GM18511 (cell line): ENCODE results near the gene TULP1.

Experiments used
- ATAC-seq: cut with Tn5 transposase; IDR thresholded peaks from one replicate; pipeline ENCODE4 v1.9.1; 2021; ENCODE audit warnings: mild to moderate bottlenecking, moderate library complexity; ENCODE audit not compliant: unreplicated experiment

Gene TULP1

GRCh38 chr6:35497571-35498421 is 14.9 kb downstream of the TULP1 start:
- no peak for ATAC-seq

GRCh38 chr6:35496841-35497570 is 15.7 kb downstream of the TULP1 start, which contains the start of gene TEAD3:
Gene TEAD3, minus strand, starts transcription at chr6:35497079.
- ATAC-seq, result no peak

- ATAC-seq, result no peak
Observed at GRCh38 chr6:35496036-35496840, 16.5 kb downstream of the TULP1 start.

- no peak for ATAC-seq
Observed at GRCh38 chr6:35495258-35496035, 17.2 kb downstream of the TULP1 start.

GRCh38 chr6:35494161-35494563 is 18.5 kb downstream of the TULP1 start:
- no peak for ATAC-seq

- no peak for ATAC-seq
Observed at GRCh38 chr6:35493307-35493983, 19.3 kb downstream of the TULP1 start.

GRCh38 chr6:35492974-35493284 is 19.8 kb downstream of the TULP1 start:
- no peak for ATAC-seq

GRCh38 chr6:35492258-35492973 is 20.3 kb downstream of the TULP1 start:
- ATAC-seq, result no peak

GRCh38 chr6:35491558-35492257 is 21.0 kb downstream of the TULP1 start:
- ATAC-seq, result no peak

DNA sequence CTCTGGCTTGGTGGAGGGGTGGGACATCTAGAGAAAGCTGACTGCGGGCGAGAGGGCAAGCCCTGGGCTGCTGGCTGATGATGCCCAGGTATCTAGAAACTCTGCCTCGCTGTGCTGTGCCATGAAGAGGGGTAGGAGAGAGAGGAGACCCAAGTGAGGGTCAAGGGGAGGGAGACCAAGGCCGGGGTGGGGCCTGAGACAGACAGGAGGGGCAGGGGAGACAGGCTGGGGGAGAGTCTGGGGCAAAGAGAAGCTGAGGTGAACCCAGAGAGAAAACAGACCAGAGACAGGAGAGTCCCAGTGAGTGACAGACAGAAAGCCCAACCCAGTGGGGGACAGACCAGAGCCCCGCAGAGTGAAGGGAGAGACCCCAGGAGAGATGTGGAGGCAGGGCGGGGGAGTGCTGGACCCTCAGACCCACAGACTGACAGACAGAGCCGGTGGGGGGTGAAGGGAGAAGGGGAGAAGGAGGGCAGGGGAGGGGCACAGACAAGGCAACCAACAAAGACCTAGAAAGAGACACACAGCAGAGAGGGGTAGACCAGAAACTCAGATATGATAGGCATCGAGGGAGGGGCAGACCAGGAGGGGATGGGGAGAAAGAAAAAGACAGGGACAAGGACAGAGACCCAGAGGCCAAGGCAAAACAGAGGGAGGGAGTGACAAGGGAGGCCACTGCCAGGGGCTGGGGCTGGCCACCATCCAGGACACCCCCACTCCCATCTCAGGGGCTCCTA is 21.7 kb downstream of the TULP1 start:
- ATAC-seq, result no peak

DNA sequence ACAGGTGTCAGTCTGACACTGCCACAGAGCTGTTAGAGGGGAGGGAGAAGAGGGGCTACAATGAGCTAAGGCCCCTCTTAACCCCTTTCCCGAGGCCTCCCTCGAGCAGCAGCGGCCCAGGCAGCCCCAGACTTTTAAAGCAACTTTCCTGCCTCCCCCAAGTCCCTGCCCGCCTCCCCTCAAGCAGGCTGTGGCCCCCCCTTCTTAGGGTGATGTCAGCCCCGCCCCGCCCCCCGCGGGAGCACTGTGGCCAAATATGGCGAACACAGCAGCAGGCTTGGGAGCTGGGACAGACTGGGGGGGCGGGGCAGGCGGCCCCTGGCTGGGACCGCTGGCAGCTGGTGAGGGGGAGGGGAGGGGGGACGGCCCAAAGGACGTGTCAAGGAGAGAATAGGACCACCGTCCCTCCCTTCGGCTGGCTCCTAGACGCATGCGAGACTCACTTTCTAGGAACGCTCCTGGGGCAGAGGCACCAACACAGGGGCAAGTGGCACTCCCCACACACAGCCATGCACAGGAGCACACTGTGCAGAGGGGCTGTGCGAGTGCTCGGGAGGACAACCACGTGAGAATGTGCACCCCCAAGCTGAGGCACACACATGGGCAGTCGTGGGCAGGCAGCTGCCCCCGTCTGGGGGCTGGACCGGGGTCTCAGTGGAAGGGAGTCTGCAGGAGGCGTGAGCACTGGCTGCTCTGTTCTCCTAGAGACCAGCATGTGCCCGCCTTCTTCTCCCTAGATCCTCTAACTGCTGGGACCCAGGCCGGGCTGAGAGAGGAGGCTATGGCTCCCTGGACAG is 22.5 kb downstream of the TULP1 start:
- no peak for ATAC-seq

- no peak for ATAC-seq
Observed at GRCh38 chr6:35489066-35489465, 23.6 kb downstream of the TULP1 start.

GRCh38 chr6:35488517-35488862 is 24.2 kb downstream of the TULP1 start:
- ATAC-seq, result no peak

- ATAC-seq, result no peak
Observed at GRCh38 chr6:35487658-35488516, 24.8 kb downstream of the TULP1 start.

GRCh38 chr6:35486005-35486925 is 26.4 kb downstream of the TULP1 start:
- ATAC-seq, result no peak
